Neural cell (in vitro differentiated cells): ENCODE measurements around the gene ERBB4.

ENCODE experiments used
- POLR2AphosphoS5 ChIP-seq: IDR thresholded peaks from 2 replicates; pipeline ENCODE4 v1.6.1; 2012
- TF ChIP-seq, protein P1 (sequence below): fragments of 450-650 bp; IDR thresholded peaks from 2 replicates; pipeline ENCODE4 v1.5.1; 2014; ENCODE audit warnings: antibody characterized with exemption, mild to moderate bottlenecking, moderate library complexity; ENCODE audit not compliant: poor library complexity, severe bottlenecking

DNA sequence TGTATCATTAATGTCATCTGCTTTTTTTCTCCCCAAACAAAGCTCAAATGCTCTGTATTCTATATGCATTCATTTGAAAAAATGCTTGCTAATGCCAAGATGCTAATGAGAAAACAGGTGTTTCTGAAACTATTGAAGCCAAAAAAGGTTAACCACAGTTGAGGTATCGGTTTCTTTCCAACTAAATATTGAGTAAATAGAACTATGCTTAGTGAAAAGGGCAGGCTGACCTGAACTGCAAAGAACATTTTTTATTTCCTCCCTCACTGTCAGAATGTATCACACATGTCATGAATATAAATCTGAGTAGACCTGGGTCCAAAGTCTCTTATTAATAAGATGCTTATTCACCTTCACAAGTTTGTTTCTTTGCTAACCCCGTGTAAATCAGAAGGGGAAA is 1115.6 kb downstream of the ERBB4 start:
- TF ChIP-seq POLR2AphosphoS5: no peak
- TF ChIP-seq, protein P1, sequence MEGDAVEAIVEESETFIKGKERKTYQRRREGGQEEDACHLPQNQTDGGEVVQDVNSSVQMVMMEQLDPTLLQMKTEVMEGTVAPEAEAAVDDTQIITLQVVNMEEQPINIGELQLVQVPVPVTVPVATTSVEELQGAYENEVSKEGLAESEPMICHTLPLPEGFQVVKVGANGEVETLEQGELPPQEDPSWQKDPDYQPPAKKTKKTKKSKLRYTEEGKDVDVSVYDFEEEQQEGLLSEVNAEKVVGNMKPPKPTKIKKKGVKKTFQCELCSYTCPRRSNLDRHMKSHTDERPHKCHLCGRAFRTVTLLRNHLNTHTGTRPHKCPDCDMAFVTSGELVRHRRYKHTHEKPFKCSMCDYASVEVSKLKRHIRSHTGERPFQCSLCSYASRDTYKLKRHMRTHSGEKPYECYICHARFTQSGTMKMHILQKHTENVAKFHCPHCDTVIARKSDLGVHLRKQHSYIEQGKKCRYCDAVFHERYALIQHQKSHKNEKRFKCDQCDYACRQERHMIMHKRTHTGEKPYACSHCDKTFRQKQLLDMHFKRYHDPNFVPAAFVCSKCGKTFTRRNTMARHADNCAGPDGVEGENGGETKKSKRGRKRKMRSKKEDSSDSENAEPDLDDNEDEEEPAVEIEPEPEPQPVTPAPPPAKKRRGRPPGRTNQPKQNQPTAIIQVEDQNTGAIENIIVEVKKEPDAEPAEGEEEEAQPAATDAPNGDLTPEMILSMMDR: no peak
